Measurements from ENCODE around the gene ROR1.

GRCh38 chr1:64046891-64047290 lies 273.1 kb downstream of the ROR1 start:
- TF ChIP-seq REST (IDR thresholded peaks at IDR 0.05; ENCODE audit: insufficient read depth in 1 of 2, low read depth in 2 of 2, low read length in 2 of 2): no peak
- TF ChIP-seq POLR2AphosphoS5 (IDR thresholded peaks at IDR 0.05; ENCODE audit: low read depth, low read length): no peak
- TF ChIP-seq SIN3A (IDR thresholded peaks at IDR 0.05; ENCODE audit: borderline replicate concordance, insufficient read depth, low read length): no peak
- no peak for TF ChIP-seq TAF1 (IDR thresholded peaks at IDR 0.05; ENCODE audit: borderline replicate concordance, insufficient read depth, low read length)
